CD4-positive, alpha-beta T cell (primary cell): Measurements from ENCODE around the gene PCED1B. TPM values are rescaled to one million over a fixed set of nuclear protein-coding genes. Genes with fewer than 3 reads are reported as not detected.
"Not testable (repeated sequence)": the region's sequence is repeated elsewhere in the genome, so short reads cannot be mapped to it uniquely, and the experiment has no call there.

ENCODE experiments used
- ATAC-seq: fragments of 200-7000 bp; cut with Tn5 transposase; one replicate; pipeline ENCODE4 v1.10.0; 2022; ENCODE audit warnings: mild to moderate bottlenecking; ENCODE audit not compliant: poor library complexity
- CTCF ChIA-PET: fragments of 350-600 bp; sonication (Branson Sonifier 250); formaldehyde crosslinking; loops from one replicate; lab custom pipeline; 2021; ENCODE audit warnings: antibody characterized with exemption, inconsistent platforms; lab: Charles Lee
- POLR2A ChIA-PET: fragments of 350-600 bp; sonication (Branson Sonifier 250); formaldehyde crosslinking; loops from one replicate; lab custom pipeline; 2021; ENCODE audit warnings: antibody characterized with exemption, inconsistent platforms; lab: Charles Lee
- DNase-seq, 14 experiments: peaks; one replicate each; pipeline ENCODE4 v3.0.0-alpha.2; 2013 to 2020; ENCODE audit warnings: mixed read lengths in 2 of 14
- H3K27ac ChIP-seq, 2 donors: one replicate each; pipeline versions ENCODE4 v1.5.1 to v1.7.0; 2013; ENCODE audit warnings: low read length in 2 of 2, low read depth in 1 of 2, mild to moderate bottlenecking in 1 of 2
- H3K27me3 ChIP-seq, 2 experiments: 1 replicate in 1 of 2; 2 replicates in 1 of 2; pipeline versions ENCODE4 v1.6.1 to v1.7.0; 2013; ENCODE audit warnings: low read length in 2 of 2, control low read depth in 1 of 2, mild to moderate bottlenecking in 1 of 2, moderate library complexity in 1 of 2; ENCODE audit not compliant: insufficient read depth in 2 of 2, control insufficient read depth in 1 of 2
- H3K36me3 ChIP-seq: one replicate; pipeline ENCODE4 v1.6.1; 2013; ENCODE audit warnings: low read length, control low read depth; ENCODE audit not compliant: insufficient read depth
- H3K4me1 ChIP-seq: one replicate; pipeline ENCODE4 v1.6.1; 2013; ENCODE audit warnings: low read length, control low read depth; ENCODE audit not compliant: insufficient read depth
- H3K4me3 ChIP-seq: one replicate; pipeline ENCODE4 v1.5.1; 2013; ENCODE audit warnings: mild to moderate bottlenecking, low read length, moderate library complexity
- H3K9me3 ChIP-seq, 2 experiments: 1 replicate in 1 of 2; 2 replicates in 1 of 2; pipeline versions ENCODE4 v1.6.1 to v1.7.0; 2013; ENCODE audit warnings: low read length in 2 of 2, mild to moderate bottlenecking in 2 of 2, control low read depth in 1 of 2, moderate library complexity in 1 of 2; ENCODE audit not compliant: control insufficient read depth in 1 of 2, insufficient read depth in 1 of 2
- H3K27ac Mint-ChIP-seq: one replicate; pipeline ENCODE4 v1.8.0; 2020; ENCODE audit warnings: mixed read lengths
- H3K27me3 Mint-ChIP-seq: one replicate; pipeline ENCODE4 v1.8.0; 2021; ENCODE audit warnings: mixed read lengths
- H3K36me3 Mint-ChIP-seq: one replicate; pipeline ENCODE4 v1.8.0; 2021; ENCODE audit warnings: low read depth, mixed read lengths
- H3K4me1 Mint-ChIP-seq: one replicate; pipeline ENCODE4 v1.8.0; 2021; ENCODE audit warnings: low read depth, mixed read lengths
- H3K4me3 Mint-ChIP-seq: one replicate; pipeline ENCODE4 v1.8.0; 2020; ENCODE audit warnings: mild to moderate bottlenecking, mixed read lengths
- H3K9me3 Mint-ChIP-seq: one replicate; pipeline ENCODE4 v1.8.0; 2020; ENCODE audit warnings: mixed read lengths
- CTCF ChIP-seq: fragments of 200-600 bp; IDR thresholded peaks from one replicate; pipeline ENCODE4 v1.8.0; 2022; ENCODE audit warnings: antibody characterized with exemption, mild to moderate bottlenecking
- intact Hi-C, 2 experiments: fragments of 100-400 bp; cut with DNase I in 1 of 2; cut with micrococcal nuclease in 1 of 2; formaldehyde crosslinking; loops; one replicate each; pipeline versions ENCODE4 v1.15.1 to v1.9.0; 2023 to 2025; cut with DNase I, micrococcal nuclease
- total RNA-seq, 174 experiments: library from RNA in 2 of 174; stranded (reverse) in 2 of 174; gene quantifications; one replicate each; pipeline ENCODE4 v1.2.3 and lab custom pipeline; 2021 to 2026

PCED1B gene
- total RNA-seq, 2 experiments from 2014 or later, result 18.7 to 20.0 TPM

- Mint-ChIP-seq H3K4me3 (no peak overlapping the region), H3K36me3 (no peaks in the 10 kb centered on the region), H3K9me3 (no peaks in the 10 kb centered on the region), H3K4me1 (peaks cover 3% of the 10 kb centered on the region), H3K27ac (no peak overlapping the region), H3K27me3 (no peaks in the 10 kb centered on the region)
- Histone ChIP-seq H3K9me3 (no peaks in the 10 kb centered on the region), H3K4me3 (no peak overlapping the region), H3K27ac (no peak overlapping the region), H3K36me3 (no peaks in the 10 kb centered on the region), H3K27me3 (no peaks in the 10 kb centered on the region), H3K4me1 (no peaks in the 10 kb centered on the region)
- ATAC-seq (no peak), DNase-seq (no peak)
- intact Hi-C loops, result loop anchor here (10.0 kb wide), 2 partner anchors 55 to 615 kb away; no protein-coding TSS in a partner anchor
- TF ChIP-seq CTCF, result no peak
- ChIA-PET POLR2A (no interaction called here), CTCF (interaction anchor here (0.7 kb wide), 1 partner anchor 31 kb away, joined by 4 read pairs; no protein-coding TSS in a partner anchor)
Measured at GRCh38 chr12:47039756-47040155, 39.7 kb upstream of the PCED1B start.

GRCh38 chr12:47041327-47041726, 38.1 kb upstream of the PCED1B start:
- Histone ChIP-seq H3K36me3 (no peaks in the 10 kb centered on the region), H3K9me3 (no peaks in the 10 kb centered on the region), H3K27me3 (no peaks in the 10 kb centered on the region), H3K27ac (no peak overlapping the region), H3K4me3 (no peak overlapping the region), H3K4me1 (no peaks in the 10 kb centered on the region)
- ChIA-PET POLR2A (no interaction called here), CTCF (no interaction called here)
- H3K27me3 Mint-ChIP-seq, result no peaks in the 10 kb centered on the region
- intact Hi-C loops, result loop anchor here in 1 of 2 experiments (10.0 kb wide), 1 partner anchor 53 kb away; no protein-coding TSS in a partner anchor
- no peak for TF ChIP-seq CTCF
- no peak overlapping the region for H3K4me3 Mint-ChIP-seq
- H3K4me1 Mint-ChIP-seq, result no peaks in the 10 kb centered on the region
- no peaks in the 10 kb centered on the region for H3K36me3 Mint-ChIP-seq
- ATAC-seq, result no peak
- no peak for DNase-seq
- no peak overlapping the region for H3K27ac Mint-ChIP-seq
- no peaks in the 10 kb centered on the region for H3K9me3 Mint-ChIP-seq

GRCh38 chr12:47048541-47048940, 30.9 kb upstream of the PCED1B start:
- Histone ChIP-seq H3K9me3 (peaks cover 11% of the 10 kb centered on the region in 2 experiments), H3K27me3 (peaks cover 0 to 3% of the 10 kb centered on the region in 2 experiments), H3K36me3 (no peaks in the 10 kb centered on the region), H3K4me3 (no peak overlapping the region), H3K4me1 (no peaks in the 10 kb centered on the region), H3K27ac (no peak overlapping the region)
- peaks cover 7% of the 10 kb centered on the region for H3K9me3 Mint-ChIP-seq
- no peak overlapping the region for H3K27ac Mint-ChIP-seq
- ChIA-PET CTCF (no interaction called here), POLR2A (no interaction called here)
- ATAC-seq (no peak), DNase-seq (no peak)
- TF ChIP-seq CTCF, result no peak
- H3K27me3 Mint-ChIP-seq, result no peaks in the 10 kb centered on the region
- no peaks in the 10 kb centered on the region for H3K36me3 Mint-ChIP-seq
- intact Hi-C loops, result loop anchor here in 1 of 2 experiments (10.0 kb wide), 1 partner anchor 46 kb away; no protein-coding TSS in a partner anchor
- H3K4me1 Mint-ChIP-seq, result no peaks in the 10 kb centered on the region
- H3K4me3 Mint-ChIP-seq, result no peak overlapping the region

- H3K4me1 Mint-ChIP-seq, H3K27me3 Mint-ChIP-seq, H3K27ac Mint-ChIP-seq, DNase-seq, intact Hi-C loops, CTCF ChIA-PET, POLR2A ChIA-PET, H3K27me3 ChIP-seq, H3K4me3 ChIP-seq, H3K4me3 Mint-ChIP-seq, H3K36me3 ChIP-seq, H3K27ac ChIP-seq, H3K36me3 Mint-ChIP-seq, ATAC-seq, H3K4me1 ChIP-seq, H3K9me3 Mint-ChIP-seq: not testable (repeated sequence)
- peaks cover 11% of the 10 kb centered on the region in 2 experiments for H3K9me3 ChIP-seq
Measured at GRCh38 chr12:47051291-47051690, 28.1 kb upstream of the PCED1B start.
